HUES64 (cell line): ENCODE measurements around the gene TMPRSS4. TPM values are rescaled to one million over a fixed set of nuclear protein-coding genes. Genes with fewer than 3 reads are reported as not detected.

Experiments
- H3K27ac ChIP-seq: 2 replicates; pipeline ENCODE4 v1.7.0; 2013; ENCODE audit warnings: low read depth, low read length, inconsistent platforms
- H3K27me3 ChIP-seq: 2 replicates; pipeline ENCODE4 v1.6.1; 2013; ENCODE audit warnings: mild to moderate bottlenecking, low read length; ENCODE audit not compliant: insufficient read depth
- H3K36me3 ChIP-seq: 2 replicates; pipeline ENCODE4 v1.6.1; 2013; ENCODE audit warnings: mild to moderate bottlenecking, low read length; ENCODE audit not compliant: insufficient read depth
- H3K4me1 ChIP-seq: 2 replicates; pipeline ENCODE4 v1.6.1; 2013; ENCODE audit warnings: mild to moderate bottlenecking, low read length, moderate library complexity; ENCODE audit not compliant: insufficient read depth
- H3K4me3 ChIP-seq: 2 replicates; pipeline ENCODE4 v1.5.1; 2013; ENCODE audit warnings: mild to moderate bottlenecking, low read length, moderate library complexity
- H3K9ac ChIP-seq: 2 replicates; pipeline ENCODE4 v1.6.1; 2013; ENCODE audit warnings: mild to moderate bottlenecking, low read depth, low read length
- H3K9me3 ChIP-seq: 2 replicates; pipeline ENCODE4 v1.6.1; 2013; ENCODE audit warnings: low read depth, low read length; ENCODE audit not compliant: insufficient read depth
- WGBS: fragments of 150-250, 120-280 bp; methylation state at CpG from one replicate; pipeline ENCODE4 v1.1.7; 2013; ENCODE audit warnings: missing lambda C conversion rate; 5-methylcytosine and 5-hydroxymethylcytosine counted together
- polyA plus RNA-seq, 2 experiments: library from polyadenylated mRNA; stranded (reverse); fragments of 50-300 nt; gene quantifications; one replicate each; pipeline ENCODE4 v1.2.3, GENCODE V29; 2013

The TMPRSS4 gene, protein sequence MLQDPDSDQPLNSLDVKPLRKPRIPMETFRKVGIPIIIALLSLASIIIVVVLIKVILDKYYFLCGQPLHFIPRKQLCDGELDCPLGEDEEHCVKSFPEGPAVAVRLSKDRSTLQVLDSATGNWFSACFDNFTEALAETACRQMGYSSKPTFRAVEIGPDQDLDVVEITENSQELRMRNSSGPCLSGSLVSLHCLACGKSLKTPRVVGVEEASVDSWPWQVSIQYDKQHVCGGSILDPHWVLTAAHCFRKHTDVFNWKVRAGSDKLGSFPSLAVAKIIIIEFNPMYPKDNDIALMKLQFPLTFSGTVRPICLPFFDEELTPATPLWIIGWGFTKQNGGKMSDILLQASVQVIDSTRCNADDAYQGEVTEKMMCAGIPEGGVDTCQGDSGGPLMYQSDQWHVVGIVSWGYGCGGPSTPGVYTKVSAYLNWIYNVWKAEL
- 0.30 TPM for polyA plus RNA-seq (2013, experiment 1 of 2)
- polyA plus RNA-seq (2013, experiment 2 of 2), result not detected

DNA sequence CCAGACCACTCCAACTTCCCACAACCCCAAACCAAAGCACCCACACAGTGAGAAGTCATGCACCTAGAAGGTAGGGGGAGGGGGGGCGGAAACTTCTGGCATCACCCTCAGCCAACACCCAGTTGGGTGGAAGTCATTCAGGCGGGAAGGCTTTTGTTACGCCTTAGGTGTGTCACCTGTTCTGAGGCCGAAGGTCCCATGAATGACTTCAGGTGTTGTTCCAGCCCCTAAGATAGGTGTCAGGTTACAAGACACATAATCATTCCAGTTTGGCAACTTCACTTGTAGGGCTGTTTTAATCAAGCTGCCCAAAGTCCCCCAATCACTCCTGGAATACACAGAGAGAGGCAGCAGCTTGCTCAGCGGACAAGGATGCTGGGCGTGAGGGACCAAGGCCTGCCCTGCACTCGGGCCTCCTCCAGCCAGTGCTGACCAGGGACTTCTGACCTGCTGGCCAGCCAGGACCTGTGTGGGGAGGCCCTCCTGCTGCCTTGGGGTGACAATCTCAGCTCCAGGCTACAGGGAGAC lies at the start of gene TMPRSS4:
TSS of gene TMPRSS4 (plus strand) at position 325 of the 528 bp plus-strand sequence. CDS start 225 bp downstream, outside the sequence.
- H3K9me3 ChIP-seq, result no peaks in the 10 kb centered on the region
- no peak within 1 kb of the TSS for H3K4me3 ChIP-seq
- H3K9ac ChIP-seq, result no peak within 1 kb of the TSS
- H3K36me3 ChIP-seq, result no peaks in the 10 kb centered on the region
- H3K27ac ChIP-seq, result no peak within 1 kb of the TSS
- H3K4me1 ChIP-seq, result no peaks in the 10 kb centered on the region
- H3K27me3 ChIP-seq, result no peaks in the 10 kb centered on the region
- WGBS, result 91% methylated on average over 6 of the region's 7 CpGs

DNA sequence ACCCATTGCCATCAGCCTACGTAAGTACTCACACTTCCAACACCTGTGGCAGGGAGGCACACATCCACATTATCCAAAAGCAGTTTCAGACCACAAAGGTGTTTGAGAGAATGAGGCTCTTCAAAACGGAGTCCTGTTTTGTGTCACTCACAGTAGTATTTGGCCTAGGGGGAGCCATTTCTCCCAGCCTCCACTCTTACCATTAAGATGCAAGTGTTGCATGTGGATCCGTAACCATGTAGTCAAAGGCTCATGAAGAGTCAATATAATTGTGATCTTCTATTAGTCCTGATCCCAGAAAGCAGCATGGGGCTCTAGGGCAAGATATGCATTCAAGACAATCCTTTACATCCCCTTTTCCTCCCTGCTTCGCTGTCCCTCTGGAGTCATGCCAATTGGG lies 49.2 kb upstream of the TMPRSS4 start:
- Histone ChIP-seq H3K4me3 (no peak overlapping the region), H3K27me3 (no peaks in the 10 kb centered on the region; the same call in 1 of the 2 replicates), H3K4me1 (no peaks in the 10 kb centered on the region), H3K36me3 (no peaks in the 10 kb centered on the region), H3K9me3 (no peaks in the 10 kb centered on the region), H3K9ac (no peak overlapping the region), H3K27ac (no peak overlapping the region)
- WGBS, result 86% methylated on average over 4 of the region's 4 CpGs

DNA sequence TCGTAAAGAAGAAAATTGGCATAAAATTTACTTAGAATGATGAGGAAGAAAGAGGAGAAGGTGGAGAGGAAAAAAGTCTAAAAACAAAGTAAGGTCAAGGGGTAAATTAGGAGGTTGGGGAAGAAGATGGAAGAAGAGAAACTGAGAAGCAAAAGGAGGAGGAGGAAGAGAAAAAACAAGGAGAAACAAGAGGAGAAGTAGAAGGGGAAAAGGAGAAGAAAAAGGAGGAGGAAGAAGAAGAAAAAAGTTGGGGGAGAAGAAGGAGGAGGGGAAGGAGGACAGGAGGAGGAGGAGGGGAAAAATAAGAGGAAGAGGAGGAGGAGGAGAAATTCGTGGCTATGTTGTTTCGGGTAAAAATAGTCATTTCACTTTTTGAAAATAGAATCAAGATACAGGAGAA lies 48.3 kb upstream of the TMPRSS4 start:
- 87% methylated on average over 3 of the region's 3 CpGs for whole genome bisulfite sequencing
- Histone ChIP-seq H3K27me3 (no peaks in the 10 kb centered on the region; the same call in 1 of the 2 replicates), H3K9ac (no peak overlapping the region), H3K4me3 (no peak overlapping the region), H3K36me3 (no peaks in the 10 kb centered on the region), H3K9me3 (no peaks in the 10 kb centered on the region), H3K4me1 (no peaks in the 10 kb centered on the region), H3K27ac (no peak overlapping the region)

DNA sequence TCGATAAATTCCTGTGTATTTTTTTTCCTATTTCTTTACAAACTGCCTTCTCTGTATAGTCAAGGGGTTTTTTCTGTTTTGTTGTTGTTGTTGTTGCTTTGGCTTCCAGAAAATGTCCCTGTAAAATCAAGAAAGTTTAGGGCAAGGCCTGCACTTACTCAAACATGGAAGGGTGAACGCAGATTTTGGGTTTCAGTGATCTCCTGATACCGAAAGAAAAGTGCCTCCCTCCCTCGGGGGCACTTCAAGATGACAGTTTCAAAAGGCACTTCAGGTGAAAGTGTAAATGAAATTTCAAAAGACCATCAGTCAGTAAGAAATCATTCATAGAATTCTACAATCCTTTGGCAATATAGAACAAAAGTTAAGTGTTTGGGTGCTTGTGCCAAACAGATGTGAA lies 43.4 kb upstream of the TMPRSS4 start:
- no peak overlapping the region for H3K9ac ChIP-seq
- no peak overlapping the region for H3K27ac ChIP-seq
- H3K4me1 ChIP-seq, result no peaks in the 10 kb centered on the region
- WGBS, result 85% methylated on average over 3 of the region's 4 CpGs
- H3K27me3 ChIP-seq, result no peaks in the 10 kb centered on the region
- H3K36me3 ChIP-seq, result no peaks in the 10 kb centered on the region
- H3K9me3 ChIP-seq, result no peaks in the 10 kb centered on the region
- no peak overlapping the region for H3K4me3 ChIP-seq

DNA sequence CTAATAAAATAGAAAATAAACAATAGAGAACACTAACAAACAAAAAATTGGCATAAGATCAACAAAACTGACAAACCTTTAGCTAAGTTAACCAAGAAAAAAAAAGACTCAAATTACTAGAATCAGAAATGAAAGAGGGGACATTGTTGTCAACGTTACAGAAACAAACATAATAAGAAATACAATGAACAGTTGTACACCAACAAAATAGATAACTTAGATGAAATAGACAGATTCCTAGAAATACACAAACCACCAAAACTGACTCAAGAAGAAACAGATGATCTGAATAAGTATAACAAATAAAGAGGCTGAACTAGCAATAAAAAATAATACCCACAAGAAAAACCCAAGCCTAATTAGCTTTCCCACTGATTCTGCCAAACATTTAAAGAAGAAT lies 34.7 kb upstream of the TMPRSS4 start:
- H3K4me1 ChIP-seq, result no peaks in the 10 kb centered on the region
- H3K27me3 ChIP-seq, result no peaks in the 10 kb centered on the region
- WGBS, result no CpG with 5 or more reads among the region's 1 CpG
- no peaks in the 10 kb centered on the region for H3K9me3 ChIP-seq
- H3K4me3 ChIP-seq, result no peak overlapping the region
- H3K9ac ChIP-seq, result no peak overlapping the region
- H3K27ac ChIP-seq, result no peak overlapping the region
- H3K36me3 ChIP-seq, result no peaks in the 10 kb centered on the region

DNA sequence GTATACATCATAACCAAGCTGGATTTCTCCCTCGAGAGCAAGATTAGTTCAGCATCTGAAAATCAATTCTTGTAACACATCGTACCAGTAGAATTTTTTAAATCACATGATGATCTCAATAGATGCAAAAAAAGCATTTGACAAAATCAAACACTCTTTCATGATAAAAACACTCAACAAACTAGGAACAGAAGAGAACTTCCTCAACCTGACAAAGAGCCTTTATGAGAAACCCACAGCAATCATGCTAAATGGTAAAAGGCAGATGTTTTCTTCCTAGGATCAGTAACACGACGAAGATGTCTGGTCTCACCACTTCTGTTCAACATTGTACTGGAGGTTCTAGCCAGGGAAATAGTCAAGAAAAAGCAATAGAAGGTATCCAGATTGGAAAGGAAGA lies 34.1 kb upstream of the TMPRSS4 start:
- Histone ChIP-seq H3K9me3 (no peaks in the 10 kb centered on the region), H3K36me3 (no peaks in the 10 kb centered on the region), H3K4me3 (no peak overlapping the region), H3K9ac (no peak overlapping the region), H3K27ac (no peak overlapping the region), H3K27me3 (no peaks in the 10 kb centered on the region), H3K4me1 (no peaks in the 10 kb centered on the region)
- WGBS, result 91% methylated on average over 4 of the region's 4 CpGs

DNA sequence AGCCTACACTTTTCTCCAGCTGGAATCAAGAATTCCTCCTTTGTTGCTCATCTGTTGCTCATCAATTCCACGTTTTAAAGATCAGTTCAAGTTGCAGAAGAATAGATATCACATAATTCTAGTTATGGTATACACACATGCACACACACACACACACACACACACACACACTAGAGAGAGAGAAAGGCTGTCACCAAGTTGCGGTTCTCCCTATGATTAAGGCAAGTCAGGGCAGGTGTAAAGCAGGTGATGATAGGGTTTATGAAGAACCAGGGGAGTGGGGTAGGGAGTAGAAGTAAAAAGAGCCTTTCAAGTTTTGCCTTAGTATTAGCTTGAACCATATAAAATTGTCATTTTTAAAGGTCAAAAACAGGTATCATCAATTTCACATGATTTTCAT lies 31.7 kb upstream of the TMPRSS4 start:
- WGBS, result 100% methylated on average over 1 of the region's 2 CpGs

DNA sequence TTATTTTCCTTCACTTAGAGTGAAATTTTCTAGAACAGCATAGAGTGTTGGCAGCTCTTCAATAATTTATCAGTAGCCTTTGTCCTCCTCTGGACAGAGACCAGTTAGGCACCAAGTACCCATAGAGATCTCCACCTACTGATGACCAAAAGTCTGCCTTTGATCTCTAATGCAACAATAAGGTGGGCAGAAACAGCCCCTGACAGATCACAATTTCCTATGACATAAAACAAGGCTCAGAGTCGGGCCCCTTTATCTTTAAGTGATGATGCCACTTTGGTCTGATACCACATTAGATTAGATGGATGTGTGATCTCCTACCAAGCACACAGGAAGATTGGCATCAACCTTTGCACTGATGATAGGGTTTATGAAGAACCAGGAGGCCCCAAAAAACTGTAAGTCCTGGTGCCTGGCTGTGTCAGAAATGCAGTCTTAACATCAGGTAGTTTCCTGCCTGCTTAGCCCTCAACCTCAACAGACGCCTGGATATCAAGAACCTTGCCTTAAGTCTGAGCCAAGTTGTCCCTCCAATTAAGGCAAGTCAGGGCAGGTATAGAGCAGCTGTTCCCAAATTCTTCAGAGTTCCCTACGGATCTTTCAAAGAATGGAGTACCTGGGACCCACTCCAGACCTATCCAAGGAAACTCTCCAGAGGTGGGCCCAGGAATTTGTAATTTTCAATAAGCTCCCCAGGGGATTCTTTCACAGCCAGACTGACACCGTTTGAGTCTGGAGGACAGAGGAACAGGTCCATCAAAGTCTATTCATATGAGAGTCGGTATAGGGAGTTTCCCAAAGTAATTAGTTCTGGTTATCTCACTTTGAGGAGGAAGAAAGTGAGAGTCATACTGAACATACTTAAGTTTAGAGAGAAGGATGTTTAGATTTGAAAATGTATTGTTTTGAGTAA lies 30.6 kb upstream of the TMPRSS4 start:
- H3K9ac ChIP-seq, result no peak overlapping the region
- no peaks in the 10 kb centered on the region for H3K9me3 ChIP-seq
- H3K36me3 ChIP-seq, result no peaks in the 10 kb centered on the region
- no peaks in the 10 kb centered on the region for H3K27me3 ChIP-seq
- 69% methylated on average over 5 of the region's 5 CpGs for WGBS
- no peak overlapping the region for H3K27ac ChIP-seq
- no peak overlapping the region for H3K4me3 ChIP-seq
- no peaks in the 10 kb centered on the region for H3K4me1 ChIP-seq

More for the DNA sequence above, 31.7 kb upstream of the TMPRSS4 start:
- Histone ChIP-seq H3K4me1 (no peaks in the 10 kb centered on the region), H3K36me3 (no peaks in the 10 kb centered on the region), H3K27me3 (no peaks in the 10 kb centered on the region), H3K9me3 (no peaks in the 10 kb centered on the region), H3K4me3 (no peak overlapping the region), H3K27ac (no peak overlapping the region), H3K9ac (no peak overlapping the region)

DNA sequence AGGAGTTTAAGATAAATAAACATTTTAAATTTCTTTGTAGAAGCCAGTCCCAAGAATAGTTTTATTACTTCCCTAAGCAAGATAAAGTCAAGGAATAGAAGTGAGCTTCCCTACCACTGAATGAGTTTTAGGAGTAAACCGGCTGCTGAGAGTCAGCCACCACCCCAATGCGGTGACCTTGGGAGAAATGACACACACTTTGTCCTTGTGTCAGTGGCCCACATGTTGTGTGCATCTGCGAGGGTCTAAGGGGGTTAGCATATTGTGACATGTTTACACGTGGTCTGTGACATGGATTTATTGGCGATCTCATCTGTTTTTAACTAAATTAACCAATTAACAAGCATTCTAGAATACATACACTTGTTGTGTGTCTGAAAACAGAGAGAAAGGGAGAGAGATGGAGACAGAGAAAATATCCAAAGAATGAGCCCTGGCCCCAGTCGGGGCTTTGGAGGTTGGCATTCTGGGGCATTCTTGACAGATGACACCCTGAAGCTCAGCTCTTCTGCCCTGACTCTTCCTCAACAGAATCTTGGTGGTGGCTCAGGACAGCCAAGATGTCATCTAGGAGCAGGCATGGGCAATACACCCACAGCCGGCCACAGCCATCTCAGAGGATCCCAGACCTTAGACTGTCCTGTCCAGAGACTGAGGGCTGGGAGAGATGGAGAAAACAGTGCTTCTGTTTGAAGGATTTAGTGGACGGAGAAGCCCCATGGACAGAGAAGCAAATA lies 29.7 kb upstream of the TMPRSS4 start:
- Histone ChIP-seq H3K36me3 (no peaks in the 10 kb centered on the region), H3K4me1 (no peaks in the 10 kb centered on the region), H3K27ac (no peak overlapping the region), H3K9me3 (no peaks in the 10 kb centered on the region), H3K9ac (no peak overlapping the region), H3K27me3 (no peaks in the 10 kb centered on the region), H3K4me3 (no peak overlapping the region)
- 93% methylated on average over 7 of the region's 8 CpGs for WGBS

DNA sequence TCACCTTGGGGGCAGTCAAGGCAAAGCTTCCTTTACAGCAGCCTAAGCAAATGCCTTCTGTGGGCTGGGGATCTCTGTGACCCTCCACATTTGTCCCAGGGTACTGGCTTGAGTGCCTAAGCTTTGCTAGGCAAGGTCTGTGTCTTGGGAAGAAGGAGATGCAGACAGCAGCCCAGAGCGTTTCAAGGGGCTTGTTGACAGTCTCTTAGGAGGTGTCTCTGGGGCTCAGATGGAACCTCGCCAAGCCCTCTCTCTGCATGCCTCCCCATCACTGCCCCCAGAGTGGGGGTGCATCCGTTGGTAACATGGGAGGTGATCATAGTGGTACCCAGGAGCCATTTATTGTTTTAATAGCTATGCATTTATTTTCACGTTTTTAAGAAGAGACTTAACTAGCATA lies 29.1 kb upstream of the TMPRSS4 start:
- Histone ChIP-seq H3K4me1 (no peaks in the 10 kb centered on the region), H3K36me3 (no peaks in the 10 kb centered on the region), H3K27me3 (no peaks in the 10 kb centered on the region), H3K9me3 (no peaks in the 10 kb centered on the region), H3K9ac (no peak overlapping the region), H3K4me3 (no peak overlapping the region), H3K27ac (no peak overlapping the region)
- 89% methylated on average over 4 of the region's 4 CpGs for WGBS
